HG03139 (cell line): ENCODE measurements around the gene TIMP3.

Source experiments
- ATAC-seq: cut with Tn5 transposase; IDR thresholded peaks from one replicate; pipeline ENCODE4 v1.9.1; 2021; ENCODE audit not compliant: unreplicated experiment

The TIMP3 gene

GRCh38 chr22:32880061-32880460, 78.6 kb downstream of the TIMP3 start:
- no peak for ATAC-seq

GRCh38 chr22:32880505-32880892, 79.0 kb downstream of the TIMP3 start:
- ATAC-seq: no peak

- ATAC-seq: no peak
These were observed 79.5 kb downstream of the TIMP3 start for GRCh38 chr22:32880893-32881596.

GRCh38 chr22:32882360-32882755, 80.9 kb downstream of the TIMP3 start:
- ATAC-seq: no peak

GRCh38 chr22:32882774-32883530, 81.4 kb downstream of the TIMP3 start:
- no peak for ATAC-seq

GRCh38 chr22:32887324-32887980, 85.9 kb downstream of the TIMP3 start:
- ATAC-seq: no peak

- ATAC-seq: no peak
These were observed 87.5 kb downstream of the TIMP3 start for GRCh38 chr22:32888976-32889375.

- no peak for ATAC-seq
These were observed 95.4 kb downstream of the TIMP3 start for GRCh38 chr22:32896891-32897290.

GRCh38 chr22:32897400-32897799, 95.9 kb downstream of the TIMP3 start:
- no peak for ATAC-seq

GRCh38 chr22:32900886-32901635, 99.6 kb downstream of the TIMP3 start:
- no peak for ATAC-seq

- no peak for ATAC-seq
These were observed 100.4 kb downstream of the TIMP3 start for GRCh38 chr22:32901925-32902324.

- ATAC-seq: no peak
These were observed 102.0 kb downstream of the TIMP3 start for GRCh38 chr22:32903507-32903906.

GRCh38 chr22:32904044-32904443, 102.5 kb downstream of the TIMP3 start:
- ATAC-seq: no peak

GRCh38 chr22:32905400-32905799, 103.9 kb downstream of the TIMP3 start:
- no peak for ATAC-seq

- no peak for ATAC-seq
These were observed 108.3 kb downstream of the TIMP3 start for GRCh38 chr22:32909581-32910428.

- no peak for ATAC-seq
These were observed 108.9 kb downstream of the TIMP3 start for GRCh38 chr22:32910429-32910772.

GRCh38 chr22:32911503-32911902, 110.0 kb downstream of the TIMP3 start:
- no peak for ATAC-seq
